ENCODE measurements around the gene CLDN1.
A peak's percentile ranks its signal among the peaks of the same experiment; 100 is the strongest.

The CLDN1 gene

GRCh38 chr3:190321789-190322603 is at the start of gene CLDN1:
Gene CLDN1 (minus strand): TSS chr3:190322446. CDS start chr3:190322206, 240 bp downstream.
- peaks cover 8 to 12% of the 10 kb centered on the region in 2 donors for H3K4me1 ChIP-seq (ENCODE audit: control insufficient read depth in 1 of 2, insufficient read depth in 2 of 2, low read length in 2 of 2)
- peaks cover 11% of the 10 kb centered on the region in 2 donors for H3K27me3 ChIP-seq (ENCODE audit: control insufficient read depth in 1 of 2, insufficient read depth in 2 of 2, low read length in 2 of 2)
- no peaks in the 10 kb centered on the region for H3K9me3 ChIP-seq (ENCODE audit: control insufficient read depth in 1 of 2, low read length in 2 of 2)
- H3K36me3 ChIP-seq (ENCODE audit: control insufficient read depth in 1 of 2, insufficient read depth in 2 of 2, low read length in 2 of 2), result no peaks in the 10 kb centered on the region
- peak within 1 kb of the TSS; percentile 71 to 73 for H3K4me3 ChIP-seq (ENCODE audit: low read depth in 1 of 2, low read length in 2 of 2)
- no peak within 1 kb of the TSS for H3K27ac ChIP-seq (ENCODE audit: low read depth, low read length)
- H3K9ac ChIP-seq (ENCODE audit: low read depth in 1 of 2, low read length in 2 of 2), result peak within 1 kb of the TSS; percentile 29 to 45

- Histone ChIP-seq H3K9ac (ENCODE audit: low read depth in 1 of 2, low read length in 2 of 2) (no peak overlapping the region), H3K27ac (ENCODE audit: low read depth, low read length) (no peak overlapping the region), H3K27me3 (ENCODE audit: control insufficient read depth in 1 of 2, insufficient read depth in 2 of 2, low read length in 2 of 2) (no peaks in the 10 kb centered on the region), H3K4me3 (ENCODE audit: low read depth in 1 of 2, low read length in 2 of 2) (no peak overlapping the region), H3K9me3 (ENCODE audit: control insufficient read depth in 1 of 2, low read length in 2 of 2) (no peaks in the 10 kb centered on the region), H3K4me1 (ENCODE audit: control insufficient read depth in 1 of 2, insufficient read depth in 2 of 2, low read length in 2 of 2) (peaks cover 0 to 6% of the 10 kb centered on the region in 2 donors), H3K36me3 (ENCODE audit: control insufficient read depth in 1 of 2, insufficient read depth in 2 of 2, low read length in 2 of 2) (no peaks in the 10 kb centered on the region)
Observed at GRCh38 chr3:190371152-190371551, 48.9 kb upstream of the CLDN1 start.

- Histone ChIP-seq H3K9ac (ENCODE audit: low read depth in 1 of 2, low read length in 2 of 2) (no peak overlapping the region), H3K9me3 (ENCODE audit: control insufficient read depth in 1 of 2, low read length in 2 of 2) (no peaks in the 10 kb centered on the region), H3K27ac (ENCODE audit: low read depth, low read length) (no peak overlapping the region), H3K4me3 (ENCODE audit: low read depth in 1 of 2, low read length in 2 of 2) (no peak overlapping the region), H3K27me3 (ENCODE audit: control insufficient read depth in 1 of 2, insufficient read depth in 2 of 2, low read length in 2 of 2) (no peaks in the 10 kb centered on the region), H3K4me1 (ENCODE audit: control insufficient read depth in 1 of 2, insufficient read depth in 2 of 2, low read length in 2 of 2) (peaks cover 0 to 5% of the 10 kb centered on the region in 2 donors), H3K36me3 (ENCODE audit: control insufficient read depth in 1 of 2, insufficient read depth in 2 of 2, low read length in 2 of 2) (no peaks in the 10 kb centered on the region)
Observed at GRCh38 chr3:190370369-190370768, 48.1 kb upstream of the CLDN1 start.

- H3K9me3 ChIP-seq (ENCODE audit: control insufficient read depth in 1 of 2, low read length in 2 of 2), result no peaks in the 10 kb centered on the region
- H3K36me3 ChIP-seq (ENCODE audit: control insufficient read depth in 1 of 2, insufficient read depth in 2 of 2, low read length in 2 of 2), result no peaks in the 10 kb centered on the region
- no peaks in the 10 kb centered on the region for H3K4me1 ChIP-seq (ENCODE audit: control insufficient read depth in 1 of 2, insufficient read depth in 2 of 2, low read length in 2 of 2)
- H3K27me3 ChIP-seq (ENCODE audit: control insufficient read depth in 1 of 2, insufficient read depth in 2 of 2, low read length in 2 of 2), result no peaks in the 10 kb centered on the region
- no peak overlapping the region for H3K27ac ChIP-seq (ENCODE audit: low read depth, low read length)
- H3K9ac ChIP-seq (ENCODE audit: low read depth in 1 of 2, low read length in 2 of 2), result no peak overlapping the region
- no peak overlapping the region for H3K4me3 ChIP-seq (ENCODE audit: low read depth in 1 of 2, low read length in 2 of 2)
Observed at GRCh38 chr3:190369668-190370295, 47.5 kb upstream of the CLDN1 start.

- no peak overlapping the region for H3K27ac ChIP-seq (ENCODE audit: low read depth, low read length)
Observed at GRCh38 chr3:190368881-190369280, 46.6 kb upstream of the CLDN1 start.

GRCh38 chr3:190366133-190366532 is 43.9 kb upstream of the CLDN1 start:
- H3K4me1 ChIP-seq (ENCODE audit: control insufficient read depth in 1 of 2, insufficient read depth in 2 of 2, low read length in 2 of 2), result no peaks in the 10 kb centered on the region
- no peaks in the 10 kb centered on the region for H3K36me3 ChIP-seq (ENCODE audit: control insufficient read depth in 1 of 2, insufficient read depth in 2 of 2, low read length in 2 of 2)
- H3K27me3 ChIP-seq (ENCODE audit: control insufficient read depth in 1 of 2, insufficient read depth in 2 of 2, low read length in 2 of 2), result no peaks in the 10 kb centered on the region
- H3K4me3 ChIP-seq (ENCODE audit: low read depth in 1 of 2, low read length in 2 of 2), result no peak overlapping the region
- no peaks in the 10 kb centered on the region for H3K9me3 ChIP-seq (ENCODE audit: control insufficient read depth in 1 of 2, low read length in 2 of 2)
- no peak overlapping the region for H3K27ac ChIP-seq (ENCODE audit: low read depth, low read length)
- H3K9ac ChIP-seq (ENCODE audit: low read depth in 1 of 2, low read length in 2 of 2), result no peak overlapping the region

More at GRCh38 chr3:190368881-190369280, 46.6 kb upstream of the CLDN1 start:
- Histone ChIP-seq H3K9me3 (ENCODE audit: control insufficient read depth in 1 of 2, low read length in 2 of 2) (no peaks in the 10 kb centered on the region), H3K36me3 (ENCODE audit: control insufficient read depth in 1 of 2, insufficient read depth in 2 of 2, low read length in 2 of 2) (no peaks in the 10 kb centered on the region), H3K27me3 (ENCODE audit: control insufficient read depth in 1 of 2, insufficient read depth in 2 of 2, low read length in 2 of 2) (no peaks in the 10 kb centered on the region), H3K4me3 (ENCODE audit: low read depth in 1 of 2, low read length in 2 of 2) (no peak overlapping the region), H3K4me1 (ENCODE audit: control insufficient read depth in 1 of 2, insufficient read depth in 2 of 2, low read length in 2 of 2) (no peaks in the 10 kb centered on the region), H3K9ac (ENCODE audit: low read depth in 1 of 2, low read length in 2 of 2) (no peak overlapping the region)

- no peaks in the 10 kb centered on the region for H3K9me3 ChIP-seq (ENCODE audit: control insufficient read depth in 1 of 2, low read length in 2 of 2)
Observed at GRCh38 chr3:190362258-190362657, 40.0 kb upstream of the CLDN1 start.

GRCh38 chr3:190361791-190362190 is 39.5 kb upstream of the CLDN1 start:
- Histone ChIP-seq H3K9me3 (ENCODE audit: control insufficient read depth in 1 of 2, low read length in 2 of 2) (no peaks in the 10 kb centered on the region), H3K27me3 (ENCODE audit: control insufficient read depth in 1 of 2, insufficient read depth in 2 of 2, low read length in 2 of 2) (no peaks in the 10 kb centered on the region), H3K9ac (ENCODE audit: low read depth in 1 of 2, low read length in 2 of 2) (no peak overlapping the region), H3K36me3 (ENCODE audit: control insufficient read depth in 1 of 2, insufficient read depth in 2 of 2, low read length in 2 of 2) (no peaks in the 10 kb centered on the region), H3K27ac (ENCODE audit: low read depth, low read length) (no peak overlapping the region), H3K4me3 (ENCODE audit: low read depth in 1 of 2, low read length in 2 of 2) (no peak overlapping the region), H3K4me1 (ENCODE audit: control insufficient read depth in 1 of 2, insufficient read depth in 2 of 2, low read length in 2 of 2) (no peaks in the 10 kb centered on the region)

More at GRCh38 chr3:190362258-190362657, 40.0 kb upstream of the CLDN1 start:
- H3K27me3 ChIP-seq (ENCODE audit: control insufficient read depth in 1 of 2, insufficient read depth in 2 of 2, low read length in 2 of 2), result no peaks in the 10 kb centered on the region
- H3K9ac ChIP-seq (ENCODE audit: low read depth in 1 of 2, low read length in 2 of 2), result no peak overlapping the region
- no peak overlapping the region for H3K27ac ChIP-seq (ENCODE audit: low read depth, low read length)
- no peaks in the 10 kb centered on the region for H3K36me3 ChIP-seq (ENCODE audit: control insufficient read depth in 1 of 2, insufficient read depth in 2 of 2, low read length in 2 of 2)
- H3K4me3 ChIP-seq (ENCODE audit: low read depth in 1 of 2, low read length in 2 of 2), result no peak overlapping the region
- no peaks in the 10 kb centered on the region for H3K4me1 ChIP-seq (ENCODE audit: control insufficient read depth in 1 of 2, insufficient read depth in 2 of 2, low read length in 2 of 2)

- no peak overlapping the region for H3K9ac ChIP-seq (ENCODE audit: low read depth in 1 of 2, low read length in 2 of 2)
- H3K36me3 ChIP-seq (ENCODE audit: control insufficient read depth in 1 of 2, insufficient read depth in 2 of 2, low read length in 2 of 2), result no peaks in the 10 kb centered on the region
- H3K27me3 ChIP-seq (ENCODE audit: control insufficient read depth in 1 of 2, insufficient read depth in 2 of 2, low read length in 2 of 2), result no peaks in the 10 kb centered on the region
- H3K27ac ChIP-seq (ENCODE audit: low read depth, low read length), result no peak overlapping the region
- H3K4me3 ChIP-seq (ENCODE audit: low read depth in 1 of 2, low read length in 2 of 2), result no peak overlapping the region
- no peaks in the 10 kb centered on the region for H3K4me1 ChIP-seq (ENCODE audit: control insufficient read depth in 1 of 2, insufficient read depth in 2 of 2, low read length in 2 of 2)
- H3K9me3 ChIP-seq (ENCODE audit: control insufficient read depth in 1 of 2, low read length in 2 of 2), result no peaks in the 10 kb centered on the region
Observed at GRCh38 chr3:190360228-190360627, 38.0 kb upstream of the CLDN1 start.

GRCh38 chr3:190359813-190360212 is 37.6 kb upstream of the CLDN1 start:
- no peaks in the 10 kb centered on the region for H3K4me1 ChIP-seq (ENCODE audit: control insufficient read depth in 1 of 2, insufficient read depth in 2 of 2, low read length in 2 of 2)
- no peaks in the 10 kb centered on the region for H3K9me3 ChIP-seq (ENCODE audit: control insufficient read depth in 1 of 2, low read length in 2 of 2)
- no peak overlapping the region for H3K9ac ChIP-seq (ENCODE audit: low read depth in 1 of 2, low read length in 2 of 2)
- H3K4me3 ChIP-seq (ENCODE audit: low read depth in 1 of 2, low read length in 2 of 2), result no peak overlapping the region
- H3K36me3 ChIP-seq (ENCODE audit: control insufficient read depth in 1 of 2, insufficient read depth in 2 of 2, low read length in 2 of 2), result no peaks in the 10 kb centered on the region
- H3K27ac ChIP-seq (ENCODE audit: low read depth, low read length), result no peak overlapping the region
- no peaks in the 10 kb centered on the region for H3K27me3 ChIP-seq (ENCODE audit: control insufficient read depth in 1 of 2, insufficient read depth in 2 of 2, low read length in 2 of 2)
